Body of pancreas (tissue), 4 donors: Measurements from ENCODE around the gene STPG4.
"Not testable (repeated sequence)": the region's sequence is repeated elsewhere in the genome, so short reads cannot be mapped to it uniquely, and the experiment has no call there.

Experiments
- CTCF ChIP-seq, 7 experiments: fragments of 450-650 bp in 4 of 7; fragments of 200-600 bp in 3 of 7; sonication (generic) in 3 of 7; IDR thresholded peaks; one replicate each; pipeline ENCODE4 v1.5.1; 2016 to 2019; ENCODE audit warnings: antibody characterized with exemption in 7 of 7
- POLR2A ChIP-seq, 3 donors: fragments of 450-650 bp; IDR thresholded peaks; one replicate each; pipeline ENCODE4 v1.6.1; 2016; ENCODE audit warnings: antibody characterized with exemption in 3 of 3, mild to moderate bottlenecking in 2 of 3

GRCh38 chr2:47124740-47125139, 30.4 kb downstream of the STPG4 start:
- TF ChIP-seq CTCF, POLR2A (IDR thresholded peaks at IDR 0.05): not testable (repeated sequence)
